ENCODE measurements around the gene TOX2.

TOX2 gene

GRCh38 chr20:43894491-43894890 is 20.2 kb upstream of the TOX2 start:
- Histone ChIP-seq H3K36me3 (replicated peaks) (no peaks in the 10 kb centered on the region), H3K4me3 (ENCODE audit: low read depth, low read length) (no peak overlapping the region)
- no peak for TF ChIP-seq CTCF (IDR thresholded peaks at IDR 0.05; ENCODE audit: low read depth, low read length, missing control alignments)

GRCh38 chr20:43895235-43895634 is 19.4 kb upstream of the TOX2 start:
- Histone ChIP-seq H3K27me3 (replicated peaks) (no peaks in the 10 kb centered on the region), H3K27ac (no peak overlapping the region), H3K36me3 (replicated peaks) (no peaks in the 10 kb centered on the region), H3K4me3 (ENCODE audit: low read depth, low read length) (no peak overlapping the region)
- in situ Hi-C loops (cut with HindIII; ENCODE audit: low pct_ligation_motif_present, low sequenced_read_pairs): no loop called here
- DNase-seq: peak; percentile 39
- no peak for TF ChIP-seq CTCF (IDR thresholded peaks at IDR 0.05; ENCODE audit: low read depth, low read length, missing control alignments)

More at GRCh38 chr20:43894491-43894890, 20.2 kb upstream of the TOX2 start:
- in situ Hi-C loops (cut with HindIII; ENCODE audit: low pct_ligation_motif_present, low sequenced_read_pairs): no loop called here
- Histone ChIP-seq H3K27me3 (replicated peaks) (no peaks in the 10 kb centered on the region), H3K27ac (no peak overlapping the region)
- DNase-seq: no peak

- DNase-seq: no peak
- Histone ChIP-seq H3K4me3 (ENCODE audit: low read depth, low read length) (no peak overlapping the region), H3K27me3 (replicated peaks) (no peaks in the 10 kb centered on the region), H3K36me3 (replicated peaks) (no peaks in the 10 kb centered on the region), H3K27ac (no peak overlapping the region)
- no peak for TF ChIP-seq CTCF (IDR thresholded peaks at IDR 0.05; ENCODE audit: low read depth, low read length, missing control alignments)
- in situ Hi-C loops (cut with HindIII; ENCODE audit: low pct_ligation_motif_present, low sequenced_read_pairs): no loop called here
Measured at GRCh38 chr20:43899274-43900120, 15.2 kb upstream of the TOX2 start.

- no peak overlapping the region for H3K27ac ChIP-seq
- no peaks in the 10 kb centered on the region for H3K27me3 ChIP-seq (replicated peaks)
- no peak for TF ChIP-seq CTCF (IDR thresholded peaks at IDR 0.05; ENCODE audit: low read depth, low read length, missing control alignments)
- H3K4me3 ChIP-seq (ENCODE audit: low read depth, low read length): no peak overlapping the region
- in situ Hi-C loops (cut with HindIII; ENCODE audit: low pct_ligation_motif_present, low sequenced_read_pairs): no loop called here
- no peak for DNase-seq
- H3K36me3 ChIP-seq (replicated peaks): no peaks in the 10 kb centered on the region
Measured at GRCh38 chr20:43900121-43900466, 14.6 kb upstream of the TOX2 start.

GRCh38 chr20:43900496-43900895 is 14.2 kb upstream of the TOX2 start:
- Histone ChIP-seq H3K27ac (no peak overlapping the region), H3K36me3 (replicated peaks) (no peaks in the 10 kb centered on the region), H3K4me3 (ENCODE audit: low read depth, low read length) (no peak overlapping the region), H3K27me3 (replicated peaks) (no peaks in the 10 kb centered on the region)
- DNase-seq: no peak
- TF ChIP-seq CTCF (IDR thresholded peaks at IDR 0.05; ENCODE audit: low read depth, low read length, missing control alignments): no peak
- in situ Hi-C loops (cut with HindIII; ENCODE audit: low pct_ligation_motif_present, low sequenced_read_pairs): no loop called here

- Histone ChIP-seq H3K27me3 (replicated peaks) (no peaks in the 10 kb centered on the region), H3K4me3 (ENCODE audit: low read depth, low read length) (no peak overlapping the region), H3K27ac (no peak overlapping the region), H3K36me3 (replicated peaks) (no peaks in the 10 kb centered on the region)
- no peak for TF ChIP-seq CTCF (IDR thresholded peaks at IDR 0.05; ENCODE audit: low read depth, low read length, missing control alignments)
- in situ Hi-C loops (cut with HindIII; ENCODE audit: low pct_ligation_motif_present, low sequenced_read_pairs): no loop called here
- DNase-seq: no peak
Measured at GRCh38 chr20:43901296-43901695, 13.4 kb upstream of the TOX2 start.
